Cardiac muscle cell (in vitro differentiated cells and primary cell): ENCODE data around the gene POC1B. TPM values are rescaled to one million over a fixed set of nuclear protein-coding genes. Genes with fewer than 3 reads are reported as not detected.

Experiments
- DNase-seq, 2 donors: peaks; one replicate each; pipeline versions ENCODE4 v3.0.0 to v3.0.0-alpha.2; 2010 to 2017; ENCODE audit warnings: low read depth in 1 of 2, low spot score in 1 of 2
- H3K27ac ChIP-seq: fragments of 200-600 bp; sonication (generic); 2 replicates; pipeline ENCODE4 v1.5.1; 2016
- H3K27me3 ChIP-seq: fragments of 200-600 bp; sonication (generic); 2 replicates; pipeline ENCODE4 v1.6.0; 2016; ENCODE audit warnings: control low read depth
- H3K36me3 ChIP-seq: fragments of 200-600 bp; sonication (generic); 2 replicates; pipeline ENCODE4 v1.5.1; 2016; ENCODE audit warnings: control low read depth
- H3K4me1 ChIP-seq: fragments of 200-600 bp; sonication (generic); 2 replicates; pipeline ENCODE4 v1.8.1; 2017; ENCODE audit warnings: low read depth, mild to moderate bottlenecking, mixed run types
- H3K4me3 ChIP-seq: fragments of 200-600 bp; sonication (generic); 2 replicates; pipeline ENCODE4 v1.5.1; 2016; ENCODE audit warnings: mild to moderate bottlenecking
- H3K9me3 ChIP-seq: fragments of 200-600 bp; sonication (generic); 2 replicates; pipeline ENCODE4 v1.5.1; 2017; ENCODE audit warnings: low read depth, mild to moderate bottlenecking, control low read depth
- CTCF ChIP-seq: IDR thresholded peaks from 2 replicates; pipeline ENCODE4 v1.5.1; 2012; ENCODE audit warnings: low read depth, mild to moderate bottlenecking, low read length
- polyA plus RNA-seq: library from polyadenylated mRNA; unstranded; fragments of >200 nt; fragmentation: Nextera tagmentation; extraction: Ambion mirVana; gene quantifications from 2 replicates; pipeline ENCODE4 v1.2.1, GENCODE V29; 2016
- total RNA-seq: library from RNA; depleted of rRNA; stranded (reverse); fragments of >200 nt; gene quantifications from 2 replicates; pipeline ENCODE4 v1.2.3, GENCODE V29; 2016

Gene POC1B
- total and polyA plus RNA-seq, 2 experiments from 2014 or later = 12.8 to 16.1 TPM

- DNase-seq = peak; percentile 65 to 77
- TF ChIP-seq CTCF = peak; percentile 67
- Histone ChIP-seq H3K27me3 (no peaks in the 10 kb centered on the region), H3K4me3 (no peak overlapping the region), H3K9me3 (no peaks in the 10 kb centered on the region), H3K4me1 (no peaks in the 10 kb centered on the region), H3K27ac (no peak overlapping the region), H3K36me3 (no peaks in the 10 kb centered on the region)
These were observed 54.9 kb downstream of the POC1B start for GRCh38 chr12:89470741-89471509.

- TF ChIP-seq CTCF = no peak
- no peaks in the 10 kb centered on the region for H3K4me1 ChIP-seq
- no peak overlapping the region for H3K4me3 ChIP-seq
- H3K27me3 ChIP-seq = no peaks in the 10 kb centered on the region
- no peaks in the 10 kb centered on the region for H3K9me3 ChIP-seq
- no peak for DNase-seq
- H3K36me3 ChIP-seq = no peaks in the 10 kb centered on the region
- no peak overlapping the region for H3K27ac ChIP-seq
These were observed 56.5 kb downstream of the POC1B start for GRCh38 chr12:89469361-89469760.

GRCh38 chr12:89468648-89469326 is 57.1 kb downstream of the POC1B start:
- no peak overlapping the region for H3K27ac ChIP-seq
- H3K4me3 ChIP-seq = no peak overlapping the region
- no peak for TF ChIP-seq CTCF

GRCh38 chr12:89468017-89468416 is 57.8 kb downstream of the POC1B start:
- DNase-seq = no peak
- no peak for TF ChIP-seq CTCF
- H3K4me3 ChIP-seq = no peak overlapping the region
- H3K9me3 ChIP-seq = no peaks in the 10 kb centered on the region
- H3K36me3 ChIP-seq = no peaks in the 10 kb centered on the region
- no peaks in the 10 kb centered on the region for H3K4me1 ChIP-seq
- H3K27me3 ChIP-seq = no peaks in the 10 kb centered on the region
- H3K27ac ChIP-seq = no peak overlapping the region

More at GRCh38 chr12:89468648-89469326, 57.1 kb downstream of the POC1B start:
- Histone ChIP-seq H3K36me3 (no peaks in the 10 kb centered on the region), H3K9me3 (no peaks in the 10 kb centered on the region), H3K27me3 (no peaks in the 10 kb centered on the region), H3K4me1 (no peaks in the 10 kb centered on the region)
- no peak for DNase-seq

- no peak for TF ChIP-seq CTCF
These were observed 60.8 kb downstream of the POC1B start for GRCh38 chr12:89464974-89465592.

More at GRCh38 chr12:89464974-89465592, 60.8 kb downstream of the POC1B start:
- Histone ChIP-seq H3K4me3 (no peak overlapping the region), H3K9me3 (no peaks in the 10 kb centered on the region), H3K4me1 (peaks cover 6% of the 10 kb centered on the region), H3K27me3 (no peaks in the 10 kb centered on the region), H3K36me3 (no peaks in the 10 kb centered on the region), H3K27ac (no peak overlapping the region)
- no peak for DNase-seq
